ENCODE measurements around the gene POFUT1. TPM values are rescaled to one million over a fixed set of nuclear protein-coding genes. Genes with fewer than 3 reads are reported as not detected.
A peak's percentile ranks its signal among the peaks of the same experiment; 100 is the strongest.

POFUT1 gene
- total and polyA plus RNA-seq, 9 of the 15 experiments (the other 6 are each of a cell fraction or from before 2014, with no cell fraction given) = 3.5 to 44.7 (median 23.5) TPM

- TF ChIP-seq ZNF75A (CRISPR knock-in tag; IDR thresholded peaks at IDR 0.05) = no peak
- no peak for TF ChIP-seq NCOA4 (IDR thresholded peaks at IDR 0.05; ENCODE audit: partially characterized antibody)
- no peak for TF ChIP-seq NR2C2 (CRISPR knock-in tag; IDR thresholded peaks at IDR 0.05)
- no peak for TF ChIP-seq NR2C2 (tag; IDR thresholded peaks at IDR 0.05)
- TF ChIP-seq TRIM24 (IDR thresholded peaks at IDR 0.05) = peak; percentile 88 to 91
- TF ChIP-seq PYGO2 (tag; IDR thresholded peaks at IDR 0.05) = 0 out of 2 replicates have a peak, but pooled peaks have one; percentile 50
- no peak for TF ChIP-seq SLC30A9 (CRISPR knock-in tag; IDR thresholded peaks at IDR 0.05)
- TF ChIP-seq TRIM25 (IDR thresholded peaks at IDR 0.05; ENCODE audit: borderline replicate concordance) = no peak
- TF ChIP-seq NCOA2 (IDR thresholded peaks at IDR 0.05; ENCODE audit: partially characterized antibody in 2 of 2) = no peak
- TF ChIP-seq ZNF318 (IDR thresholded peaks at IDR 0.05; ENCODE audit: borderline replicate concordance in 1 of 2, low read depth in 1 of 2) = peak in 1 of 2 experiments; percentile 94; a peak in 2 of 4 replicates
- TF ChIP-seq FOXO4 (CRISPR knock-in tag; IDR thresholded peaks at IDR 0.05) = no peak
- no peak for TF ChIP-seq NR1H2 (CRISPR knock-in tag; IDR thresholded peaks at IDR 0.05)
- no peak for TF ChIP-seq USF1 (CRISPR knock-in tag; IDR thresholded peaks at IDR 0.05)
These were observed 47.9 kb upstream of the POFUT1 start (continued) for GRCh38 chr20:32159766-32160221.

Measured in K562 (cell line).